Panc1 (cell line): ENCODE data around the gene PKM. TPM values are rescaled to one million over a fixed set of nuclear protein-coding genes. Genes with fewer than 3 reads are reported as not detected.
A peak's percentile ranks its signal among the peaks of the same experiment; 100 is the strongest.

ENCODE experiments used
- ATAC-seq: fragments of 200-7000 bp; cut with Tn5 transposase; 2 replicates; pipeline ENCODE4 v1.9.1; 2020; ENCODE audit warnings: mild to moderate bottlenecking, moderate library complexity
- BruUV-seq: library from RNA; stranded (reverse); fragments of 400-500 nt; replicated peaks from 2 replicates; lab custom pipeline; 2021; lab: Mats Ljungman, UMichigan
- CTCF ChIA-PET: fragments of 300-600 bp; sonication (Branson Sonifier 250); formaldehyde crosslinking; loops from one replicate; lab custom pipeline; 2022; ENCODE audit warnings: antibody characterized with exemption; lab: Charles Lee
- POLR2A ChIA-PET: fragments of 300-600 bp; sonication (Branson Sonifier 250); formaldehyde crosslinking; loops from one replicate; lab custom pipeline; 2022; ENCODE audit warnings: antibody characterized with exemption; lab: Charles Lee
- DNase-seq: peaks from one replicate; pipeline ENCODE4 v3.0.0-alpha.2; 2010; ENCODE audit warnings: low read depth, low spot score
- H3K27ac ChIP-seq: 2 replicates; pipeline ENCODE4 v1.5.1; 2011; ENCODE audit warnings: mild to moderate bottlenecking, low read length, inconsistent platforms
- H3K27me3 ChIP-seq: fragments of 200-500 bp; sonication (Bioruptor generic); 2 replicates; pipeline ENCODE4 v1.6.0; 2014; ENCODE audit warnings: low read length, inconsistent platforms; ENCODE audit not compliant: control insufficient read depth, insufficient read depth
- H3K36me3 ChIP-seq: fragments of 200-500 bp; sonication (Bioruptor generic); 2 replicates; pipeline ENCODE4 v1.5.1; 2014; ENCODE audit warnings: inconsistent platforms, mild to moderate bottlenecking, low read length, moderate library complexity; ENCODE audit not compliant: control insufficient read depth, insufficient read depth
- H3K4me1 ChIP-seq: 2 replicates; pipeline ENCODE4 v1.5.1; 2011; ENCODE audit warnings: inconsistent platforms, mild to moderate bottlenecking, low read length, moderate library complexity; ENCODE audit not compliant: control insufficient read depth, insufficient read depth
- H3K4me3 ChIP-seq, 2 experiments: 2 replicates each; pipeline ENCODE4 v1.5.1; 2011 to 2012; ENCODE audit warnings: low read depth in 2 of 2, low read length in 2 of 2, mild to moderate bottlenecking in 2 of 2, inconsistent platforms in 1 of 2, moderate library complexity in 1 of 2
- H3K9me3 ChIP-seq: fragments of 200-500 bp; sonication (Bioruptor generic); 2 replicates; pipeline ENCODE4 v1.5.1; 2014; ENCODE audit warnings: low read depth, mild to moderate bottlenecking, inconsistent platforms, low read length, moderate library complexity; ENCODE audit not compliant: control insufficient read depth, insufficient read depth
- POLR2AphosphoS5 ChIP-seq: IDR thresholded peaks from 2 replicates; pipeline ENCODE4 v1.6.1; 2012; ENCODE audit warnings: mild to moderate bottlenecking, low read depth, low read length, moderate library complexity
- SIN3A ChIP-seq: IDR thresholded peaks from 2 replicates; pipeline ENCODE4 v1.6.1; 2012; ENCODE audit warnings: low read depth, mild to moderate bottlenecking, low read length, moderate library complexity, borderline replicate concordance; ENCODE audit not compliant: insufficient read depth
- TCF7L2 ChIP-seq: IDR thresholded peaks from 2 replicates; pipeline ENCODE4 v1.6.1; 2011; ENCODE audit warnings: mild to moderate bottlenecking, low read depth, low read length, inconsistent platforms
- in situ Hi-C: cut with HindIII; loops from 2 replicates; pipeline ENCODE4 v1.10.0; 2016; ENCODE audit warnings: low sequenced_read_pairs, low pct_unique_long_range_greater_than_20kb
- intact Hi-C: fragments of 100-400 bp; cut with micrococcal nuclease; formaldehyde crosslinking; loops from one replicate; pipeline ENCODE4 v1.10.0; 2022; ENCODE audit not compliant: unreplicated experiment
- total RNA-seq: library from RNA; stranded (reverse); gene quantifications from one replicate; pipeline ENCODE4 v1.2.1, GENCODE V29; 2021; ENCODE audit not compliant: unreplicated experiment
- TF ChIP-seq, protein P1 (sequence below): fragments of 450-650 bp; IDR thresholded peaks from 2 replicates; pipeline ENCODE4 v1.5.1; 2017; ENCODE audit warnings: mild to moderate bottlenecking
- TF ChIP-seq, protein P2 (sequence below), 2 experiments: IDR thresholded peaks; 2 replicates each; pipeline ENCODE4 v1.6.1; 2011 to 2012; ENCODE audit warnings: low read depth in 2 of 2, control low read depth in 1 of 2, low read length in 1 of 2, mild to moderate bottlenecking in 1 of 2, moderate library complexity in 1 of 2; ENCODE audit not compliant: insufficient read depth in 1 of 2

Gene PKM
- total RNA-seq, 1 experiment from 2014 or later, result 1,590 TPM

DNA sequence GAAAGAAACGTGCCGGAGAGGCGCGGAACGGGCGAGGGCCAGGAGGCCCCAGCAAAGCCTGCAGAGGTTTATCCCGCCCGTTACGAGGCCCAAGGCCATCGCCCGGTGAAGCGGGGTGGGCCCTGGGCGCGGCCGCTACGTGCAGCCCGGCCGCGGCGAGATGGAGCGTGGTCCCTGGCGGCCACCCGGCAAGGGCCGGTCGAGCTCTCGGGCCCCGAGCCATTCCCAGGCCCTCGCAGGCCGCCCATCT lies 1.1 kb downstream of the PKM start:
- no peaks in the 10 kb centered on the region for H3K27me3 ChIP-seq
- ATAC-seq (no peak), DNase-seq (no peak)
- peak overlapping the region; percentile 84 to 97 for H3K4me3 ChIP-seq
- intact Hi-C loops, result no loop called here
- no TSS peak for BruUV-seq
- peaks cover 16% of the 10 kb centered on the region for H3K36me3 ChIP-seq
- ChIA-PET CTCF (no interaction called here), POLR2A (interaction anchor here (0.7 kb wide), 1 partner anchor 10 kb away, joined by 4 read pairs; no protein-coding TSS in a partner anchor)
- no peaks in the 10 kb centered on the region for H3K9me3 ChIP-seq
- TF ChIP-seq TCF7L2 (no peak), SIN3A (no peak)
- TF ChIP-seq, protein P1, sequence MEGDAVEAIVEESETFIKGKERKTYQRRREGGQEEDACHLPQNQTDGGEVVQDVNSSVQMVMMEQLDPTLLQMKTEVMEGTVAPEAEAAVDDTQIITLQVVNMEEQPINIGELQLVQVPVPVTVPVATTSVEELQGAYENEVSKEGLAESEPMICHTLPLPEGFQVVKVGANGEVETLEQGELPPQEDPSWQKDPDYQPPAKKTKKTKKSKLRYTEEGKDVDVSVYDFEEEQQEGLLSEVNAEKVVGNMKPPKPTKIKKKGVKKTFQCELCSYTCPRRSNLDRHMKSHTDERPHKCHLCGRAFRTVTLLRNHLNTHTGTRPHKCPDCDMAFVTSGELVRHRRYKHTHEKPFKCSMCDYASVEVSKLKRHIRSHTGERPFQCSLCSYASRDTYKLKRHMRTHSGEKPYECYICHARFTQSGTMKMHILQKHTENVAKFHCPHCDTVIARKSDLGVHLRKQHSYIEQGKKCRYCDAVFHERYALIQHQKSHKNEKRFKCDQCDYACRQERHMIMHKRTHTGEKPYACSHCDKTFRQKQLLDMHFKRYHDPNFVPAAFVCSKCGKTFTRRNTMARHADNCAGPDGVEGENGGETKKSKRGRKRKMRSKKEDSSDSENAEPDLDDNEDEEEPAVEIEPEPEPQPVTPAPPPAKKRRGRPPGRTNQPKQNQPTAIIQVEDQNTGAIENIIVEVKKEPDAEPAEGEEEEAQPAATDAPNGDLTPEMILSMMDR, result no peak
- TF ChIP-seq, protein P2, sequence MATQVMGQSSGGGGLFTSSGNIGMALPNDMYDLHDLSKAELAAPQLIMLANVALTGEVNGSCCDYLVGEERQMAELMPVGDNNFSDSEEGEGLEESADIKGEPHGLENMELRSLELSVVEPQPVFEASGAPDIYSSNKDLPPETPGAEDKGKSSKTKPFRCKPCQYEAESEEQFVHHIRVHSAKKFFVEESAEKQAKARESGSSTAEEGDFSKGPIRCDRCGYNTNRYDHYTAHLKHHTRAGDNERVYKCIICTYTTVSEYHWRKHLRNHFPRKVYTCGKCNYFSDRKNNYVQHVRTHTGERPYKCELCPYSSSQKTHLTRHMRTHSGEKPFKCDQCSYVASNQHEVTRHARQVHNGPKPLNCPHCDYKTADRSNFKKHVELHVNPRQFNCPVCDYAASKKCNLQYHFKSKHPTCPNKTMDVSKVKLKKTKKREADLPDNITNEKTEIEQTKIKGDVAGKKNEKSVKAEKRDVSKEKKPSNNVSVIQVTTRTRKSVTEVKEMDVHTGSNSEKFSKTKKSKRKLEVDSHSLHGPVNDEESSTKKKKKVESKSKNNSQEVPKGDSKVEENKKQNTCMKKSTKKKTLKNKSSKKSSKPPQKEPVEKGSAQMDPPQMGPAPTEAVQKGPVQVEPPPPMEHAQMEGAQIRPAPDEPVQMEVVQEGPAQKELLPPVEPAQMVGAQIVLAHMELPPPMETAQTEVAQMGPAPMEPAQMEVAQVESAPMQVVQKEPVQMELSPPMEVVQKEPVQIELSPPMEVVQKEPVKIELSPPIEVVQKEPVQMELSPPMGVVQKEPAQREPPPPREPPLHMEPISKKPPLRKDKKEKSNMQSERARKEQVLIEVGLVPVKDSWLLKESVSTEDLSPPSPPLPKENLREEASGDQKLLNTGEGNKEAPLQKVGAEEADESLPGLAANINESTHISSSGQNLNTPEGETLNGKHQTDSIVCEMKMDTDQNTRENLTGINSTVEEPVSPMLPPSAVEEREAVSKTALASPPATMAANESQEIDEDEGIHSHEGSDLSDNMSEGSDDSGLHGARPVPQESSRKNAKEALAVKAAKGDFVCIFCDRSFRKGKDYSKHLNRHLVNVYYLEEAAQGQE (IDR thresholded peaks at IDR 0.05; ENCODE audit: insufficient read depth in 1 of 2, low read depth in 2 of 2, low read length in 1 of 2), result no peak
- peak overlapping the region; percentile 96 for H3K27ac ChIP-seq
- in situ Hi-C loops, result no loop called here
- H3K4me1 ChIP-seq, result peaks cover 29% of the 10 kb centered on the region

DNA sequence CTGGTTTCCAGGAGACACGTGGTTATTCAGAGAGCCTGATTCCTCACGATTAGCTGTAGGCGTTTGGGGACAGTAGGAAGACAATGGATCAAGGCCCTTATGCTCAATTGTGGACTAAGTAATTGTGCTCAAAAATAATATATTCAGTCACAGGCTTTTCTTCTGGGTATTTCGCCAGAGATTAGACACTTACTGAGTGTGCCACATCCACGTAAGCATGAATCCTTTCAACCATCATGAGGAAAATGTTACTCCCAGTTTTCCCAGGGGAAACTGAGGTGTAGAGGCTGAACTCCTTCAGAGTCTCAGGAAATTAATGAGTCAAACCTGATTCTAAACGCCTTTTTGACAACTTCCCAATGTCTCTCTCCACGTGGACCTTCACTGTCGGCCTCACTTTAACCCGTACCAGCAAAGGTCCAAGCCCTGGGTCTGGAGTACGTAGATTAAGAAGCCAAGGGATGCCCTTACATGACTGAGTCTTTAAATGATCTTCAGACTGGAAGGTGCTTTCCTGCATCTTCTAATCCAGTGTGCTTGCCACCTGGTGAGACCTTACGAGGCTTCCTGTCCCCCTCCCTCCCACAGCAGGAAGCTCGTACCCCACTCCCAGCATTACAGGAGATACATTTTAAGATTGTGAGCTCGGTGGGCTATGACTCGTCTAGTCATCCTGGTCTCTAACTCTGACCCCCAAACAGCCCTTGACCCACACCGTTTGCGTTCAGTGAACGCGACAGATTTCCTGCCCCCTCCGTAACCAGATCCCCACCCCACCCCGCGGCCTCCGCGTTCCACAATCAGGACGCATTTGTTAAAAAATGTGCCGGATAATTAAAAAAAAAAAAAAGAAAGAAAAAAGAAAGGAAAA lies 1.7 kb downstream of the PKM start:
- BruUV-seq, result no TSS peak
- H3K4me1 ChIP-seq, result peaks cover 33% of the 10 kb centered on the region
- H3K4me3 ChIP-seq, result peak overlapping the region; percentile 84 to 97
- POLR2A ChIA-PET, result interaction anchor here (0.7 kb wide), 1 partner anchor 11 kb away, joined by 4 read pairs; no protein-coding TSS in a partner anchor
- ATAC-seq, result no peak
- DNase-seq, result no peak
- H3K36me3 ChIP-seq, result peaks cover 16% of the 10 kb centered on the region
- H3K27ac ChIP-seq, result peak overlapping the region; percentile 96
- H3K27me3 ChIP-seq, result no peaks in the 10 kb centered on the region
- in situ Hi-C loops, result no loop called here
- intact Hi-C loops, result no loop called here
- CTCF ChIA-PET, result no interaction called here
- no peaks in the 10 kb centered on the region for H3K9me3 ChIP-seq
- 0 out of 2 replicates have a peak, but pooled peaks have one; percentile 4 for TF ChIP-seq TCF7L2
- TF ChIP-seq SIN3A, result no peak
- no peak; the same call in 1 of the 2 replicates for TF ChIP-seq POLR2AphosphoS5
- TF ChIP-seq, protein P1, result no peak
- TF ChIP-seq, protein P2 (IDR thresholded peaks at IDR 0.05; ENCODE audit: insufficient read depth in 1 of 2, low read depth in 2 of 2, low read length in 1 of 2), result no peak
